Left lung (tissue), 10 donors: ENCODE data around the gene MMADHC. TPM values are rescaled to one million over a fixed set of nuclear protein-coding genes. Genes with fewer than 3 reads are reported as not detected.

ENCODE experiments used
- ATAC-seq: fragments of 200-7000 bp; cut with Tn5 transposase; one replicate; pipeline ENCODE4 v1.9.1; 2020; ENCODE audit warnings: moderate library complexity
- DNase-seq, 4 donors: peaks; one replicate each; pipeline ENCODE4 v3.0.0-alpha.2; 2013 to 2020
- H3K27ac ChIP-seq, 2 donors: fragments of 200-600 bp; sonication (generic) in 1 of 2; one replicate each; pipeline versions ENCODE4 v1.5.0 to v1.8.0; 2020 to 2021
- H3K27me3 ChIP-seq, 2 donors: fragments of 200-600 bp; sonication (generic) in 1 of 2; one replicate each; pipeline versions ENCODE4 v1.5.0 to v1.8.0; 2020 to 2021
- H3K36me3 ChIP-seq, 2 donors: fragments of 200-600 bp; sonication (generic) in 1 of 2; one replicate each; pipeline versions ENCODE4 v1.5.0 to v1.8.0; 2020 to 2021
- H3K4me1 ChIP-seq, 2 donors: fragments of 200-600 bp; one replicate each; pipeline ENCODE4 v1.8.0; 2021
- H3K4me3 ChIP-seq, 2 donors: fragments of 200-600 bp; sonication (generic) in 1 of 2; one replicate each; pipeline versions ENCODE4 v1.5.0 to v1.8.0; 2020 to 2021; ENCODE audit warnings: mild to moderate bottlenecking in 1 of 2
- H3K9me3 ChIP-seq, 2 donors: fragments of 200-600 bp; sonication (generic) in 1 of 2; one replicate each; pipeline versions ENCODE4 v1.5.0 to v1.8.0; 2020 to 2021
- intact Hi-C, 2 donors: fragments of 100-400 bp; cut with DNase I; formaldehyde crosslinking; loops; one replicate each; pipeline versions ENCODE4 v1.11.2 to v1.14.2; 2022
- polyA plus RNA-seq, 6 donors: library from polyadenylated mRNA; unstranded; fragments of 120-200 nt; gene quantifications; one replicate each; pipeline ENCODE4 v1.2.1, GENCODE V29; 2013; ENCODE audit not compliant: insufficient read length in 6 of 6
- total RNA-seq, 2 donors: library from RNA; stranded (reverse); fragmentation: NEBNext Ultra II Directional; extraction: Animal tissue kit (Norgen Biotek cat#: 25700); gene quantifications; one replicate each; pipeline ENCODE4 v1.2.1, GENCODE V29; 2021
- TF ChIP-seq, protein P1 (sequence below), 2 donors: fragments of 200-600 bp; sonication (generic) in 1 of 2; IDR thresholded peaks; one replicate each; pipeline versions ENCODE4 v1.5.0 to v1.8.0; 2021; ENCODE audit warnings: antibody characterized with exemption in 2 of 2
- donor health status: DM: no; HTN: yes; CAD: no.
- donor health status: DM: no; HTN: no; CAD: no.

Gene MMADHC
- total and polyA plus RNA-seq, 8 donors, result 80.1 to 131 (median 111) TPM

- no peak for ATAC-seq
- intact Hi-C loops, result no loop called here
- Histone ChIP-seq H3K9me3 (no peaks in the 10 kb centered on the region), H3K27me3 (no peaks in the 10 kb centered on the region), H3K4me1 (peaks cover 7 to 44% of the 10 kb centered on the region in 2 donors), H3K27ac (no peak overlapping the region), H3K36me3 (peaks cover 0 to 31% of the 10 kb centered on the region in 2 donors), H3K4me3 (peak overlapping the region in 1 of 2 donors; percentile 69)
- TF ChIP-seq, protein P1, sequence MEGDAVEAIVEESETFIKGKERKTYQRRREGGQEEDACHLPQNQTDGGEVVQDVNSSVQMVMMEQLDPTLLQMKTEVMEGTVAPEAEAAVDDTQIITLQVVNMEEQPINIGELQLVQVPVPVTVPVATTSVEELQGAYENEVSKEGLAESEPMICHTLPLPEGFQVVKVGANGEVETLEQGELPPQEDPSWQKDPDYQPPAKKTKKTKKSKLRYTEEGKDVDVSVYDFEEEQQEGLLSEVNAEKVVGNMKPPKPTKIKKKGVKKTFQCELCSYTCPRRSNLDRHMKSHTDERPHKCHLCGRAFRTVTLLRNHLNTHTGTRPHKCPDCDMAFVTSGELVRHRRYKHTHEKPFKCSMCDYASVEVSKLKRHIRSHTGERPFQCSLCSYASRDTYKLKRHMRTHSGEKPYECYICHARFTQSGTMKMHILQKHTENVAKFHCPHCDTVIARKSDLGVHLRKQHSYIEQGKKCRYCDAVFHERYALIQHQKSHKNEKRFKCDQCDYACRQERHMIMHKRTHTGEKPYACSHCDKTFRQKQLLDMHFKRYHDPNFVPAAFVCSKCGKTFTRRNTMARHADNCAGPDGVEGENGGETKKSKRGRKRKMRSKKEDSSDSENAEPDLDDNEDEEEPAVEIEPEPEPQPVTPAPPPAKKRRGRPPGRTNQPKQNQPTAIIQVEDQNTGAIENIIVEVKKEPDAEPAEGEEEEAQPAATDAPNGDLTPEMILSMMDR (IDR thresholded peaks at IDR 0.05), result no peak
- DNase-seq, result no peak
Measured at GRCh38 chr2:149585166-149585885, 2.2 kb downstream of the MMADHC start.

DNA sequence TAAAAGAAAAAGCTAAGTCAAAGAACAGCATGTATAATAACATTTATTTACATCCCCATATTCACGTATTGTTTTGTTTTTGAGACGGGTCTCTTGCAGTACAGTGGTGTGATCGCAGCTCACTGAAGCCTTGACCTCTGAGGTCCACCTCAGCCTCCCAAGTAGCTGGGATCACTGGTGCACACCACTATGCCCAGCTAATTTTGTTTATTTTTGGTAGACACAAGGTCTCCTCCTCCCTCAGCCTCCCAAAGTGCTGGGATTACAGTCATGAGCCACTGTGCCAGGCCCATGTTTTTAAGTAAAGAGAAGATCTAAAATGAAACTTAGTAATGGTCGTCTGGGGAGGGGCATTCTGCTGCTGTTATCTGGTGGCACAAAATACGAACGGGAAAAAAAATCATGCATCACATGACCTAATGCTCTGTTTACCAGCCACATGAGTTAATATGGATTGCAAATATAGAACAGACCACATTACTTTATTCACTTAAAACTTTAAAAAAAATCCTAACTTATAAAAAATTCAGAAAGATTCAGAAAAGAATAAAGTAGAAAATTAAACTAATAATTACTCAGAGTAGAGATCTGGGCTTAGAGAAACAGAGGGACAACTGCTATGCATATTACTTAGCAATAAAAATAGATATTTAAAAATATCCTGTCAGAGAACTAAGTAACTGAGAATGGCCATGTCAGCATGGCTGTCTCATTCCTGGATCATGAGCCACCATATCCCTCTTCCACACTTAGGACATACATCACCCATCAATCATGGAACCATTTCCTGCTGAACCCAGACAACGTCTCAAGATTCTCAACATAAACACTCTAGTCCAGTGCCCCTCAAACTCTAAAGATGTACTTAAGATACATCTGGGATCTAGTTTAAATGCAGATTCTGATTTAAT, 7.3 kb downstream of the MMADHC start:
- ATAC-seq (no peak), DNase-seq (no peak)
- peaks cover 0 to 28% of the 10 kb centered on the region in 2 donors for H3K4me1 ChIP-seq
- TF ChIP-seq, protein P1 (IDR thresholded peaks at IDR 0.05), result no peak
- peaks cover 4 to 82% of the 10 kb centered on the region in 2 donors for H3K36me3 ChIP-seq
- no peaks in the 10 kb centered on the region for H3K27me3 ChIP-seq
- H3K27ac ChIP-seq, result no peak overlapping the region
- intact Hi-C loops, result no loop called here
- no peak overlapping the region for H3K4me3 ChIP-seq
- no peaks in the 10 kb centered on the region for H3K9me3 ChIP-seq

- intact Hi-C loops, result no loop called here
- H3K4me3 ChIP-seq, result no peak overlapping the region
- TF ChIP-seq, protein P1 (IDR thresholded peaks at IDR 0.05), result no peak
Measured at GRCh38 chr2:149577269-149577668, 10.3 kb downstream of the MMADHC start.

DNA sequence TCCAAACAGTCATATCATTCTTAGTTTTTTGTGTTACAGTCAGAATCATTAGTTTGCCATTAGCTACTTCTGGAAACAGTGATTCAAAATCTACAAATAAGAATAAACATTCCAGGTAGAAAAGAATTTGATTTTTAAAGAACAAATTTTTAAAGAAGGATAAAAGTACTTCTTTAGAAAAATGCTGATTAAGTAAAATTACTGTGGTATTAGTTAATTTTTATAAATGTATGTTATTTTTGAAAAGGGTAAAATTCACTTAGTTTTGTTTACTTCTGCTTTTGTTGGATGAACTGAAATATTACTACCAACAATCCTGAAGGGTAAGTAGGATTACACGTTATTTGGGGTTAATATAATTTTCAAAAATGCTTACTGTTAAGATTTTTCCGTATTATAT, 11.8 kb downstream of the MMADHC start:
- Histone ChIP-seq H3K36me3 (peaks cover 4 to 91% of the 10 kb centered on the region in 2 donors), H3K4me1 (peaks cover 0 to 6% of the 10 kb centered on the region in 2 donors), H3K4me3 (no peak overlapping the region), H3K27ac (no peak overlapping the region), H3K27me3 (no peaks in the 10 kb centered on the region), H3K9me3 (no peaks in the 10 kb centered on the region)
- TF ChIP-seq, protein P1 (IDR thresholded peaks at IDR 0.05), result no peak
- ATAC-seq, result no peak
- no peak for DNase-seq
- intact Hi-C loops, result no loop called here

More at GRCh38 chr2:149577269-149577668, 10.3 kb downstream of the MMADHC start:
- Histone ChIP-seq H3K36me3 (peaks cover 4 to 89% of the 10 kb centered on the region in 2 donors), H3K27ac (no peak overlapping the region), H3K9me3 (no peaks in the 10 kb centered on the region), H3K4me1 (peaks cover 0 to 10% of the 10 kb centered on the region in 2 donors), H3K27me3 (no peaks in the 10 kb centered on the region)
- no peak for ATAC-seq
- DNase-seq, result no peak

DNA sequence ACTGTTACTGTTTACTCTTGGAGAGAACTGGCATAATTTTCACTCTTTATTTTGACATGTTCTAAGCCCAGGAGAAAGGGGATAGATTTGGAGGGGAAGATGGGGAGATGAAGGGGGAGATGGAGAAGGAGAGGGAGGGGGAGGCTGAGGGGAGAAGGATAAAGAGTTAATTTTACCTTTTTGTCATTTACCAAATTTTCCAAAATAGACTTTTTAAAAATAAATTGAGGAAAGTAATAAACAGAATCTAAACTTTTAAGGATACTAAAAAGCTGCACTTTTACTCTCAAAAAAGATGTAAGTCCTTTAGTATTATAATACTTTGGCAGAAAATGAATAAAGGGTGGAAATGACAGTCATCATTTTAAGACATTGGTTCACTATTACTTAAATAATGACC, 12.3 kb downstream of the MMADHC start:
- H3K27me3 ChIP-seq, result no peaks in the 10 kb centered on the region
- DNase-seq, result no peak
- TF ChIP-seq, protein P1 (IDR thresholded peaks at IDR 0.05), result no peak
- ATAC-seq, result no peak
- peaks cover 0 to 6% of the 10 kb centered on the region in 2 donors for H3K4me1 ChIP-seq
- H3K9me3 ChIP-seq, result no peaks in the 10 kb centered on the region
- no peak overlapping the region for H3K4me3 ChIP-seq
- intact Hi-C loops, result no loop called here
- peaks cover 4 to 92% of the 10 kb centered on the region in 2 donors for H3K36me3 ChIP-seq
- H3K27ac ChIP-seq, result no peak overlapping the region
